GM23338 (cell line): ENCODE data around the gene NPW.

Source experiments
- EZH2 ChIP-seq: fragments of 200-600 bp; sonication (generic); IDR thresholded peaks from one replicate; pipeline ENCODE4 v1.8.0; 2017; ENCODE audit warnings: antibody characterized with exemption, mild to moderate bottlenecking, low read depth; ENCODE audit not compliant: unreplicated experiment
- POLR2AphosphoS5 ChIP-seq: IDR thresholded peaks from 2 replicates; pipeline ENCODE4 v1.6.1; 2016; ENCODE audit warnings: antibody characterized with exemption, low read depth
- STAT1 ChIP-seq: IDR thresholded peaks from one replicate; pipeline ENCODE4 v1.6.1; 2016; ENCODE audit warnings: antibody characterized with exemption; ENCODE audit not compliant: unreplicated experiment
- ZNF331 ChIP-seq: fragments of 250-450 bp; sonication (Bioruptor Pico); IDR thresholded peaks from 2 replicates; pipeline ENCODE4 v1.5.0; 2020; ENCODE audit warnings: low read depth, mild to moderate bottlenecking, moderate library complexity
- TF ChIP-seq, protein P1 (sequence below), 2 experiments: fragments of 200-600 bp in 1 of 2; sonication (generic) in 1 of 2; conservative IDR thresholded peaks; 2 replicates each; pipeline versions ENCODE4 v1.5.1 to v1.6.1; 2016 to 2017; ENCODE audit warnings: antibody characterized with exemption in 2 of 2, low read depth in 2 of 2, mild to moderate bottlenecking in 2 of 2, moderate library complexity in 1 of 2
- TF ChIP-seq, protein P2 (sequence below): IDR thresholded peaks from one replicate; pipeline ENCODE4 v1.6.1; 2018; ENCODE audit warnings: antibody characterized with exemption; ENCODE audit not compliant: unreplicated experiment

- TF ChIP-seq, protein P1, sequence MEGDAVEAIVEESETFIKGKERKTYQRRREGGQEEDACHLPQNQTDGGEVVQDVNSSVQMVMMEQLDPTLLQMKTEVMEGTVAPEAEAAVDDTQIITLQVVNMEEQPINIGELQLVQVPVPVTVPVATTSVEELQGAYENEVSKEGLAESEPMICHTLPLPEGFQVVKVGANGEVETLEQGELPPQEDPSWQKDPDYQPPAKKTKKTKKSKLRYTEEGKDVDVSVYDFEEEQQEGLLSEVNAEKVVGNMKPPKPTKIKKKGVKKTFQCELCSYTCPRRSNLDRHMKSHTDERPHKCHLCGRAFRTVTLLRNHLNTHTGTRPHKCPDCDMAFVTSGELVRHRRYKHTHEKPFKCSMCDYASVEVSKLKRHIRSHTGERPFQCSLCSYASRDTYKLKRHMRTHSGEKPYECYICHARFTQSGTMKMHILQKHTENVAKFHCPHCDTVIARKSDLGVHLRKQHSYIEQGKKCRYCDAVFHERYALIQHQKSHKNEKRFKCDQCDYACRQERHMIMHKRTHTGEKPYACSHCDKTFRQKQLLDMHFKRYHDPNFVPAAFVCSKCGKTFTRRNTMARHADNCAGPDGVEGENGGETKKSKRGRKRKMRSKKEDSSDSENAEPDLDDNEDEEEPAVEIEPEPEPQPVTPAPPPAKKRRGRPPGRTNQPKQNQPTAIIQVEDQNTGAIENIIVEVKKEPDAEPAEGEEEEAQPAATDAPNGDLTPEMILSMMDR (conservative IDR thresholded peaks at IDR 0.05; ENCODE audit: low read depth in 2 of 2) = no peak
- TF ChIP-seq, protein P2, sequence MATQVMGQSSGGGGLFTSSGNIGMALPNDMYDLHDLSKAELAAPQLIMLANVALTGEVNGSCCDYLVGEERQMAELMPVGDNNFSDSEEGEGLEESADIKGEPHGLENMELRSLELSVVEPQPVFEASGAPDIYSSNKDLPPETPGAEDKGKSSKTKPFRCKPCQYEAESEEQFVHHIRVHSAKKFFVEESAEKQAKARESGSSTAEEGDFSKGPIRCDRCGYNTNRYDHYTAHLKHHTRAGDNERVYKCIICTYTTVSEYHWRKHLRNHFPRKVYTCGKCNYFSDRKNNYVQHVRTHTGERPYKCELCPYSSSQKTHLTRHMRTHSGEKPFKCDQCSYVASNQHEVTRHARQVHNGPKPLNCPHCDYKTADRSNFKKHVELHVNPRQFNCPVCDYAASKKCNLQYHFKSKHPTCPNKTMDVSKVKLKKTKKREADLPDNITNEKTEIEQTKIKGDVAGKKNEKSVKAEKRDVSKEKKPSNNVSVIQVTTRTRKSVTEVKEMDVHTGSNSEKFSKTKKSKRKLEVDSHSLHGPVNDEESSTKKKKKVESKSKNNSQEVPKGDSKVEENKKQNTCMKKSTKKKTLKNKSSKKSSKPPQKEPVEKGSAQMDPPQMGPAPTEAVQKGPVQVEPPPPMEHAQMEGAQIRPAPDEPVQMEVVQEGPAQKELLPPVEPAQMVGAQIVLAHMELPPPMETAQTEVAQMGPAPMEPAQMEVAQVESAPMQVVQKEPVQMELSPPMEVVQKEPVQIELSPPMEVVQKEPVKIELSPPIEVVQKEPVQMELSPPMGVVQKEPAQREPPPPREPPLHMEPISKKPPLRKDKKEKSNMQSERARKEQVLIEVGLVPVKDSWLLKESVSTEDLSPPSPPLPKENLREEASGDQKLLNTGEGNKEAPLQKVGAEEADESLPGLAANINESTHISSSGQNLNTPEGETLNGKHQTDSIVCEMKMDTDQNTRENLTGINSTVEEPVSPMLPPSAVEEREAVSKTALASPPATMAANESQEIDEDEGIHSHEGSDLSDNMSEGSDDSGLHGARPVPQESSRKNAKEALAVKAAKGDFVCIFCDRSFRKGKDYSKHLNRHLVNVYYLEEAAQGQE = no peak
- TF ChIP-seq STAT1 (no peak), EZH2 (no peak), POLR2AphosphoS5 (no peak), ZNF331 (CRISPR knock-in tag) (no peak)
These were observed 26.6 kb downstream of the NPW start for GRCh38 chr16:2045965-2046892.
